Measurements from ENCODE around the gene RMI2. TPM values are rescaled to one million over a fixed set of nuclear protein-coding genes. Genes with fewer than 3 reads are reported as not detected.

The RMI2 gene
- total RNA-seq, 3 donors from 2014 or later: 0.16 to 1.6 (median 0.33) TPM

- H3K27me3 ChIP-seq: no peaks in the 10 kb centered on the region
- no peaks in the 10 kb centered on the region for H3K4me1 ChIP-seq
- intact Hi-C loops (cut with DNase I; ENCODE audit: low total_unique reads): no loop called here
- no peak overlapping the region for H3K27ac ChIP-seq
- H3K9me3 ChIP-seq: no peaks in the 10 kb centered on the region
- H3K36me3 ChIP-seq: no peaks in the 10 kb centered on the region
- TF ChIP-seq POLR2A (IDR thresholded peaks at IDR 0.05) (no peak), POLR2AphosphoS5 (IDR thresholded peaks at IDR 0.05) (no peak)
- TF ChIP-seq, protein P1, sequence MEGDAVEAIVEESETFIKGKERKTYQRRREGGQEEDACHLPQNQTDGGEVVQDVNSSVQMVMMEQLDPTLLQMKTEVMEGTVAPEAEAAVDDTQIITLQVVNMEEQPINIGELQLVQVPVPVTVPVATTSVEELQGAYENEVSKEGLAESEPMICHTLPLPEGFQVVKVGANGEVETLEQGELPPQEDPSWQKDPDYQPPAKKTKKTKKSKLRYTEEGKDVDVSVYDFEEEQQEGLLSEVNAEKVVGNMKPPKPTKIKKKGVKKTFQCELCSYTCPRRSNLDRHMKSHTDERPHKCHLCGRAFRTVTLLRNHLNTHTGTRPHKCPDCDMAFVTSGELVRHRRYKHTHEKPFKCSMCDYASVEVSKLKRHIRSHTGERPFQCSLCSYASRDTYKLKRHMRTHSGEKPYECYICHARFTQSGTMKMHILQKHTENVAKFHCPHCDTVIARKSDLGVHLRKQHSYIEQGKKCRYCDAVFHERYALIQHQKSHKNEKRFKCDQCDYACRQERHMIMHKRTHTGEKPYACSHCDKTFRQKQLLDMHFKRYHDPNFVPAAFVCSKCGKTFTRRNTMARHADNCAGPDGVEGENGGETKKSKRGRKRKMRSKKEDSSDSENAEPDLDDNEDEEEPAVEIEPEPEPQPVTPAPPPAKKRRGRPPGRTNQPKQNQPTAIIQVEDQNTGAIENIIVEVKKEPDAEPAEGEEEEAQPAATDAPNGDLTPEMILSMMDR (IDR thresholded peaks at IDR 0.05): no peak
- DNase-seq (ENCODE audit: low spot score in 2 of 2): no peak
- H3K4me3 ChIP-seq: no peak overlapping the region
These were observed 15.4 kb upstream of the RMI2 start for GRCh38 chr16:11329891-11330290.

DNA sequence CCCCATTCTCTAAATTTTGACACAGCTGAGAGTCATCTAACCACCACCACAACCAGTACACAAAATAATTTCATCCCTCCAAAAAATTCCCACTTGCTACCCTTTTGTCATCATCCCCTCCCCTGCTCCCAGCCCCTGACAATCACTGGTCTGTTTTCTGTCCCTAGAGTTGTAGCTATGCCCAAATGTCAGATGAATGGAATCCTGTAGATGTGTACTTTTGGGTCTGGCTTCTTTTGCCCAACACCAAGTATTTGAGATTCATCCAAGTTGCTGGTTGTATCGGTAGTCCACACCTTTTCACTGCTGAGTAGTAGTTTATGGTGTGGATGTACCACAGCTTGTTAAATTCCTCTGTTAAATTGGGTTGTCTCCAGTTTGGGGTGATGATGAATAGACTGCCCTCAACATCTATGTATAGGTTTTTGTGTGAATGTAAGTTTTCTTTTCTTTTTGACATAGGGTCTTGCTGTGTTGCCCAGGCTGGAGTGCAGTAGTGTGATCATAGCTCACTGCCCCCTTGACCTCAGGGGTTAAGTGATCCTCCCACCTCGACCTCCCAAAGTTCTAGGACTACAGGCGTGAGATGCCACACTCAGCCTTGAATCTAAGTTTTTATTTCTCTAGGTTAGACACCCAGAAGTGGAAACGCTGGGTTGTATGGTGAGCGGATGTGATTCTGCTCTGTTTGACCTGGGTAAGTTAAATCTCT lies 14.6 kb upstream of the RMI2 start:
- no peaks in the 10 kb centered on the region for H3K27me3 ChIP-seq
- H3K27ac ChIP-seq: no peak overlapping the region
- H3K36me3 ChIP-seq: no peaks in the 10 kb centered on the region
- no peaks in the 10 kb centered on the region for H3K9me3 ChIP-seq
- DNase-seq (ENCODE audit: low spot score in 2 of 2): no peak
- intact Hi-C loops (cut with DNase I; ENCODE audit: low total_unique reads): no loop called here
- H3K4me1 ChIP-seq: no peaks in the 10 kb centered on the region
- H3K4me3 ChIP-seq: no peak overlapping the region
- TF ChIP-seq POLR2AphosphoS5 (IDR thresholded peaks at IDR 0.05) (no peak), POLR2A (IDR thresholded peaks at IDR 0.05) (no peak)
- TF ChIP-seq, protein P1 (IDR thresholded peaks at IDR 0.05): no peak

GRCh38 chr16:11331967-11332366 lies 13.3 kb upstream of the RMI2 start:
- DNase-seq (ENCODE audit: low spot score in 2 of 2): no peak
- Histone ChIP-seq H3K36me3 (no peaks in the 10 kb centered on the region), H3K4me3 (no peak overlapping the region), H3K4me1 (no peaks in the 10 kb centered on the region), H3K27ac (no peak overlapping the region), H3K27me3 (no peaks in the 10 kb centered on the region), H3K9me3 (no peaks in the 10 kb centered on the region)
- intact Hi-C loops (cut with DNase I; ENCODE audit: low total_unique reads): no loop called here
- TF ChIP-seq POLR2A (IDR thresholded peaks at IDR 0.05): no peak

DNA sequence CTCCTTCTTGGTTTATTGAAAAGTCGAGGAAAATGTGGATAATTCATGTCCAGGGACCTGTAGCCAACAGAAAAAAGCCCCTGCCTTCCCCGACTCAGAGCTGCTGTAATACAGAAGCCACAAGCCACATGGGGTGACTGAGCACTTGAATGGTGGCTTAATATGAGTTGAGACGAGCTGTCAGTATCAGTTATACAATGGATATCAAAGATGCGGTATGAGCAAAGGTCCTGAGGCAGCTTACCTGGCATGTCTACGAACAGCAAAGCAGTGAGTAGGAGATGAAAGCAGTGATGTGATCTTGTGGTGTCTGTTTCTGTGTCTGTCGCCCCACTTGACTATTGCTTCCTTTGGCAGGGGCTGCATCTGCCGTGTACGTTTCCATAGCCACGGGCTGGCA lies 12.2 kb upstream of the RMI2 start:
- TF ChIP-seq POLR2AphosphoS5 (IDR thresholded peaks at IDR 0.05): no peak
- TF ChIP-seq, protein P1 (IDR thresholded peaks at IDR 0.05): no peak
- no peak for TF ChIP-seq POLR2A (IDR thresholded peaks at IDR 0.05)
- Histone ChIP-seq H3K4me3 (no peak overlapping the region), H3K9me3 (no peaks in the 10 kb centered on the region), H3K27me3 (no peaks in the 10 kb centered on the region), H3K36me3 (no peaks in the 10 kb centered on the region), H3K4me1 (no peaks in the 10 kb centered on the region), H3K27ac (no peak overlapping the region)
- DNase-seq (ENCODE audit: low spot score in 2 of 2): no peak
- intact Hi-C loops (cut with DNase I; ENCODE audit: low total_unique reads): no loop called here

DNA sequence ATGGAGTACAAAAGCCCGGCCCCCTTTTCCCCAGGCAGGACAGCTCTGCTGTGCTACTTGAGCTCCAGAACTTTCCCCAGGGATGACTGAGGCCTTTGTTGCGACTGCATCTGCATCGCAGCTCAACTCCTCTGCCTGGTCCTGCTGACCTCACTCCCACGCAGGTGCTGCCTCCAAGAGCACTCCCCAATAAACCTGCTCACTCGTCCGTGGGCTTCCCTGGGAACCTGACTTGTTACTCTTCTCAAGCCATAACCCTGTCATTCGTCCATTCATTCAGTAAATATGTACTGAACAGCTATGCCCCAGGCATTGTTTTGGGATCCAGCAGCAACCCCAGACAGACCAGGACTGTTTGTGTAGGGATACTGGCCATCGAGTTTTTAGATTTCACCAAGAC lies 11.6 kb upstream of the RMI2 start:
- no peak overlapping the region for H3K27ac ChIP-seq
- TF ChIP-seq, protein P1 (IDR thresholded peaks at IDR 0.05): no peak
- TF ChIP-seq POLR2A (IDR thresholded peaks at IDR 0.05): no peak
- TF ChIP-seq POLR2AphosphoS5 (IDR thresholded peaks at IDR 0.05): no peak
- no peaks in the 10 kb centered on the region for H3K27me3 ChIP-seq
- intact Hi-C loops (cut with DNase I; ENCODE audit: low total_unique reads): no loop called here
- no peak overlapping the region for H3K4me3 ChIP-seq
- no peak for DNase-seq (ENCODE audit: low spot score in 2 of 2)
- no peaks in the 10 kb centered on the region for H3K9me3 ChIP-seq
- no peaks in the 10 kb centered on the region for H3K36me3 ChIP-seq
- no peaks in the 10 kb centered on the region for H3K4me1 ChIP-seq

Measured in breast epithelium (tissue), 4 donors.